Kidney (tissue), 14 donors: ENCODE results near the gene TBC1D5. TPM values are rescaled to one million over a fixed set of nuclear protein-coding genes. Genes with fewer than 3 reads are reported as not detected.

Source experiments
- DNase-seq, 5 donors: peaks; one replicate each; pipeline ENCODE4 v3.0.0-alpha.2; 2013 to 2020
- FAIRE-seq: peaks from 2 replicates; lab custom pipeline; 2012; peaks lifted over from hg19 to GRCh38; lab: Jason Lieb, UNC
- H3K27ac ChIP-seq, 2 donors: one replicate each; pipeline ENCODE4 v1.7.0; 2013; ENCODE audit warnings: low read depth in 2 of 2, low read length in 2 of 2, inconsistent platforms in 1 of 2
- H3K27me3 ChIP-seq: one replicate; pipeline ENCODE4 v1.7.1; 2013; ENCODE audit warnings: low read length, inconsistent platforms; ENCODE audit not compliant: control insufficient read depth, insufficient read depth
- H3K36me3 ChIP-seq, 3 donors: one replicate each; pipeline versions ENCODE4 v1.7.0 to v1.7.1; 2013; ENCODE audit warnings: low read length in 3 of 3, control low read depth in 1 of 3, inconsistent platforms in 1 of 3; ENCODE audit not compliant: insufficient read depth in 3 of 3, control insufficient read depth in 2 of 3
- H3K4me1 ChIP-seq, 3 donors: one replicate each; pipeline versions ENCODE4 v1.7.0 to v1.7.1; 2013; ENCODE audit warnings: low read length in 3 of 3, inconsistent platforms in 1 of 3, low read depth in 1 of 3; ENCODE audit not compliant: control insufficient read depth in 2 of 3, insufficient read depth in 2 of 3
- H3K4me3 ChIP-seq, 3 donors: one replicate each; pipeline versions ENCODE4 v1.7.0 to v1.8.1; 2013; ENCODE audit warnings: low read length in 3 of 3, control low read depth in 1 of 3, inconsistent platforms in 1 of 3
- H3K9ac ChIP-seq, 3 donors: one replicate each; pipeline versions ENCODE4 v1.7.0 to v1.7.1; 2013; ENCODE audit warnings: low read length in 3 of 3, control low read depth in 1 of 3, inconsistent platforms in 1 of 3
- H3K9me3 ChIP-seq, 3 donors: one replicate each; pipeline versions ENCODE4 v1.7.0 to v1.7.1; 2013; ENCODE audit warnings: low read length in 3 of 3, control low read depth in 1 of 3, inconsistent platforms in 1 of 3; ENCODE audit not compliant: control insufficient read depth in 2 of 3, insufficient read depth in 1 of 3
- CTCF ChIP-seq: IDR thresholded peaks from 3 replicates; pipeline ENCODE4 v1.5.1; 2012; ENCODE audit warnings: mild to moderate bottlenecking, moderate library complexity, borderline replicate concordance; ENCODE audit not compliant: insufficient read depth; ENCODE audit errors: extremely low read depth
- intact Hi-C: fragments of 100-400 bp; cut with DNase I; formaldehyde crosslinking; loops from one replicate; pipeline ENCODE4 v1.11.1; 2022
- polyA plus RNA-seq: library from polyadenylated mRNA; stranded (reverse); fragments of 350-450 nt; fragmentation: Illumina TruSeq; extraction: RNeasy Lipid Tissue Mini Kit (QIAGEN cat#74804); gene quantifications from one replicate; pipeline ENCODE4 v1.2.3, GENCODE V29; 2014; ENCODE audit warnings: low read depth, low replicate concordance; ENCODE audit not compliant: insufficient read depth
- total RNA-seq: library from RNA; stranded (reverse); fragmentation: NEBNext Ultra II Directional; extraction: Animal tissue kit (Norgen Biotek cat#: 25700); gene quantifications from one replicate; pipeline ENCODE4 v1.2.1, GENCODE V29; 2021
- donor health status: control.
- donor health status: control.
- donor health status: control.
- donor health status: control.
- donor health status: control.
- donor health status: DM: yes; HTN: yes; CAD: no.
- donor health status: Normal renal cell carcinoma (clear cell type).

The TBC1D5 gene
- total and polyA plus RNA-seq, 2 donors from 2014 or later, result 9.7 to 77.7 TPM

GRCh38 chr3:17217588-17217987, 524.8 kb downstream of the TBC1D5 start:
- Histone ChIP-seq H3K4me1 (no peaks in the 10 kb centered on the region), H3K36me3 (peaks cover 0 to 4% (median 0%) of the 10 kb centered on the region in 3 donors), H3K4me3 (no peak overlapping the region), H3K27ac (no peak overlapping the region), H3K9me3 (no peaks in the 10 kb centered on the region), H3K27me3 (no peaks in the 10 kb centered on the region), H3K9ac (no peak overlapping the region)
- intact Hi-C loops, result no loop called here
- DNase-seq (no peak), FAIRE-seq (no peak)
- TF ChIP-seq CTCF, result no peak

GRCh38 chr3:17213102-17213501, 529.3 kb downstream of the TBC1D5 start:
- H3K4me3 ChIP-seq, result no peak overlapping the region
- peaks cover 0 to 4% (median 0%) of the 10 kb centered on the region in 3 donors for H3K36me3 ChIP-seq
- H3K27me3 ChIP-seq, result no peaks in the 10 kb centered on the region
- TF ChIP-seq CTCF, result no peak
- no peaks in the 10 kb centered on the region for H3K9me3 ChIP-seq
- no peaks in the 10 kb centered on the region for H3K4me1 ChIP-seq
- H3K9ac ChIP-seq, result no peak overlapping the region
- no peak for FAIRE-seq
- DNase-seq, result no peak
- intact Hi-C loops, result no loop called here
- no peak overlapping the region for H3K27ac ChIP-seq

- Histone ChIP-seq H3K9ac (no peak overlapping the region), H3K9me3 (no peaks in the 10 kb centered on the region), H3K27me3 (no peaks in the 10 kb centered on the region), H3K4me1 (peaks cover 0 to 5% (median 0%) of the 10 kb centered on the region in 3 donors), H3K27ac (no peak overlapping the region), H3K4me3 (no peak overlapping the region), H3K36me3 (peaks cover 0 to 2% (median 0%) of the 10 kb centered on the region in 3 donors)
- TF ChIP-seq CTCF, result no peak
- DNase-seq (no peak), FAIRE-seq (no peak)
- intact Hi-C loops, result no loop called here
Measured at GRCh38 chr3:17207979-17208378, 534.5 kb downstream of the TBC1D5 start.

GRCh38 chr3:17207019-17207418, 535.4 kb downstream of the TBC1D5 start:
- no peak for TF ChIP-seq CTCF
- intact Hi-C loops, result no loop called here
- Histone ChIP-seq H3K9ac (no peak overlapping the region), H3K27ac (no peak overlapping the region), H3K36me3 (no peaks in the 10 kb centered on the region), H3K27me3 (no peaks in the 10 kb centered on the region), H3K4me1 (peaks cover 0 to 5% (median 0%) of the 10 kb centered on the region in 3 donors), H3K9me3 (peaks cover 0 to 7% (median 0%) of the 10 kb centered on the region in 3 donors), H3K4me3 (no peak overlapping the region)
- FAIRE-seq, result no peak
- no peak for DNase-seq
